Measurements from ENCODE around the gene PARD3.

DNA sequence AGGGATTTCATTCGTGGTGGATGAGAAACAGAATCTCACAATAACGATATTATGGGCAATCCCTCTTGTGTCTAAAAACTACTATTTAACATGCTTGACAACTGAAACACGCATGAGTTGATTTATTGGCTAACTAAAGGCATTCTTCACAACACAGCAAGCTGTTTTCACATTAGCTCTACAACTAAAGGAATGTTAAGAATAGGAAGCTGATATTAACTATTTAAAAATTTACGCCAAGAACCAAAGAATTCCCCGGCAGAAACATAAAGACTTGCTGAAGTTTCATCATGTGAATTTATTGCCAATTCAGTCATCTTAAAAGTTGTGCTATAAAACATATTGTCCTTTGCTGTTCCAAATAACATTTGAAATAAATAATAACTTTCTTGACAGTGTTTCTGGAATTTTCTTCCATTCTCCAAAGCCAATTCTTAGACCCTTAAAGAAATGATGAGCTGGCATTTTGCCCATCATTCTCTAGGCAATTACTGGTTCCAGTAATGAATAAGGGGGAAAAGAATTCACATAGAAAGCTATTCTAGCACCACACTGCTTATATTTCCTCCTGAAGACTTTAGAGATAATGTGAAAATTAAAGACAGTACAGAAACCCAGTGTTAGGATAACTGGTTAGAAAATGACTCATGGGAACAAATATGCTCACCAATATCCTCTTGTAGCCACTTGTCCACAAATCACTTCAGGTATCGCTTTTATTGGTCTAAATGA is 233.1 kb downstream of the PARD3 start:
- TF ChIP-seq, protein P1, sequence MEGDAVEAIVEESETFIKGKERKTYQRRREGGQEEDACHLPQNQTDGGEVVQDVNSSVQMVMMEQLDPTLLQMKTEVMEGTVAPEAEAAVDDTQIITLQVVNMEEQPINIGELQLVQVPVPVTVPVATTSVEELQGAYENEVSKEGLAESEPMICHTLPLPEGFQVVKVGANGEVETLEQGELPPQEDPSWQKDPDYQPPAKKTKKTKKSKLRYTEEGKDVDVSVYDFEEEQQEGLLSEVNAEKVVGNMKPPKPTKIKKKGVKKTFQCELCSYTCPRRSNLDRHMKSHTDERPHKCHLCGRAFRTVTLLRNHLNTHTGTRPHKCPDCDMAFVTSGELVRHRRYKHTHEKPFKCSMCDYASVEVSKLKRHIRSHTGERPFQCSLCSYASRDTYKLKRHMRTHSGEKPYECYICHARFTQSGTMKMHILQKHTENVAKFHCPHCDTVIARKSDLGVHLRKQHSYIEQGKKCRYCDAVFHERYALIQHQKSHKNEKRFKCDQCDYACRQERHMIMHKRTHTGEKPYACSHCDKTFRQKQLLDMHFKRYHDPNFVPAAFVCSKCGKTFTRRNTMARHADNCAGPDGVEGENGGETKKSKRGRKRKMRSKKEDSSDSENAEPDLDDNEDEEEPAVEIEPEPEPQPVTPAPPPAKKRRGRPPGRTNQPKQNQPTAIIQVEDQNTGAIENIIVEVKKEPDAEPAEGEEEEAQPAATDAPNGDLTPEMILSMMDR (IDR thresholded peaks at IDR 0.05), result no peak
- no peak for TF ChIP-seq POLR2A (IDR thresholded peaks at IDR 0.05)

Data from Peyer's patch (tissue), 4 donors.